GM21529 (cell line): Measurements from ENCODE around the gene SLC9A3.
"Not testable (repeated sequence)": the region's sequence is repeated elsewhere in the genome, so short reads cannot be mapped to it uniquely, and the experiment has no call there.

Source experiments
- ATAC-seq: cut with Tn5 transposase; IDR thresholded peaks from one replicate; pipeline ENCODE4 v1.9.1; 2021; ENCODE audit not compliant: unreplicated experiment

Gene SLC9A3

DNA sequence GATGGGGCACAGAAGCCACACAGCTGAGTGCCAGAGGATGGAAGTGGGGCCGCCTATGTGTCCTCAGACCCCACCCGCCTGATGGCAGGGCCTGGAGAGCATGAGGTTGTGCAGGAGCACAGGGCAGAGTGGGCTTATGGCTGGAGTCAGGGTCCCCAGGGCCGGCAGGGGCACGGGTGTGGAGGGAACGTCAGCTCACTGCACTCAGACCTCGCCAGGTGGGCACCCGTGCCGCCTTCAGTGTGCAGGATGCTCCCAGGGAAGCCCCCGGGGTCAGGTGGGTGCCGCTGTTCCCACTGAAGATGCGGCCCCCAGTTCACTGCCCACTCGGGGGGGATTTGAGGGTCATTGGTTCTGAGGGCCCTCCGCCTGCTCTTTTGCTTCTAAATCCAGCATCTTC lies 46.4 kb downstream of the SLC9A3 start:
- ATAC-seq: no peak

DNA sequence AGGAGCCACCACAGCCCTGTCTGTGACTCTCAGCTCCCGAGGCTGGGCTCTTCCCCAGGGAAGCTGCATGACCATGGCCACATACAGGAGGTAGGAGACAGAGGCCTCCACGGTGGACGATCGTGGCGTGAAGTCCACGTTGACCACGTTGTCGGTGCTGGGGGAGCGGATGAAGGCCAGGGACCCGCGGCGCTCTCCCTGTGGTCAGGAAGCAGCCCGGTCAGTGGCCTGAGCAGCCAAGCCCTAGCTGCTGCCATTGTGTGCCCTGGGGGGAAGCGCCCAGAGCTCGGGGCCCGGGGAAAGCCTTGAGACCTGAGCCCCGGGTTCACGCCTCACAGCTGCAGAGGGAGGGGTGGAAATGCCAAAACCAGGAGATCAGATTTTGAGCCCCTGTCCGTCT lies 47.0 kb downstream of the SLC9A3 start:
- no peak for ATAC-seq

DNA sequence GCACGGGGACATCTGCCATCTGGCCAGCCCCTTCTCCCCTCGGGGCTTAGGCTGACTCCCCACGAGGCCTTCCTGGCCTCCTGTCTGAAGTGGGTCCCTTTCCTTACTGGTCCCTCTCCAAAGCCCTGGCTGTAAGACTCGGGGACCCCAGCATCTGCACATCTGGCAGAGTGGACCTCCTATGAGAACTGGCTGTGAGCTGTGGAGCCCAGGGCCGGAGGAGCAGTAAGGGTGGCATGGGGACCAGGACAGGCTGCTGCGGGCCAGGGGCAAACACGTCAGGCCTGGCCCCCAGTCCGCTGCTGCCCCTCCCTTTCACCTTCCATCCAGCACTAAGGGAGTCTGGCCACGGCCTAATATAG lies 47.5 kb downstream of the SLC9A3 start:
- no peak for ATAC-seq

DNA sequence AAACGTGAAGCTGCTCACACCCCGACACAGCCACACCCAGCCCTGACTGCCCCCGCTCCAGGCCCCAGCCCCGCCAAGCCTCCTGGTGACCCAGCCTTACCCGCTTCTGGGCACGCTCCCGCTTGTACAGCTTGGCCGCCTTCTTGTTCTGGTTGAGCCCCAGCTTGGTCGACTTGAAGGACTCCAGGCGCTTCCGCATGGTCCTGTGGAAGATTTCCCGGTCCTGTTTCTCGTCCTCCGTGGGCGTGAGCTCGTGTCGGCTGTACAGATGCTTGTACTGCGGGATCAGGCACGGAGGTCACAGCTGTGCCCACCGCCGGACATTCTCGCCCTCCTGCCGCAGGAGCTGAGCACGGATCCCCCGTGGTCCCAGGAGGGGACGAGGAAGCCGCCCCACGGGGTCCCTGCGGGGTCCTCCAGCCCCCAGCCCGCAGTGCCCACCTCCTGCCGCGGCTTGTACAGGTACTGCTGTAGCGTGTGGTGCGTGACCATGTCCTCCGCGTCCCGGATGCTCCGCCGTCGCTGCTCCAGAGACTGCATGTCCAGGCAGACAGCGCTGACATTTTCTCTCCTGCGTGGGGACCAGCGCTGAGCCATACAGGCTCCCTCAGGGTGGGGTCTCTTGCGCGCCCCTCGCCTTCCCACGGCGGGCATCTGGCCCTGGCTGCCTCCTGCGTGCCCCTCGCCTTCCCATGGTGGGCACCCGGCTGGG lies 48.0 kb downstream of the SLC9A3 start:
- no peak for ATAC-seq

DNA sequence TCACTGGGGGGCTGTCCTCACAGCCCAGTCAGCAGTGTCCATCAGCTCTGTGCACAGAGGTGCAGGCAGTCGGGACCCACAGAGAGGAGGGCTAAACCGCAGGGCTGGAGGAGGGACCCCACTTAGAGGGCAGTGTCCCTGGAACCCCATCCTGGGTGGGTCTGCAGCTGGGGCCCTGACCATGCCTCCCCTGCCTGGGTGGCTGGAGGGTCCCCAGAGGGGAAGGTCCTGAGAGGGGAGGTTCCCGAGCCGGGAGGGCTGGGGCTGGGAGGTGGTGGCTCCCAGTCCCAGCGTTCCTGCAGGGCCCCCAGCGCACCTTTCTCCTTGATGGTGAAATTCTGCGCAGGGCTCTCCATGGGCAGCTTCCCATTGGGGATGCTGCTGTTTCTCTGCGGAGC lies 48.5 kb downstream of the SLC9A3 start:
- ATAC-seq: no peak

DNA sequence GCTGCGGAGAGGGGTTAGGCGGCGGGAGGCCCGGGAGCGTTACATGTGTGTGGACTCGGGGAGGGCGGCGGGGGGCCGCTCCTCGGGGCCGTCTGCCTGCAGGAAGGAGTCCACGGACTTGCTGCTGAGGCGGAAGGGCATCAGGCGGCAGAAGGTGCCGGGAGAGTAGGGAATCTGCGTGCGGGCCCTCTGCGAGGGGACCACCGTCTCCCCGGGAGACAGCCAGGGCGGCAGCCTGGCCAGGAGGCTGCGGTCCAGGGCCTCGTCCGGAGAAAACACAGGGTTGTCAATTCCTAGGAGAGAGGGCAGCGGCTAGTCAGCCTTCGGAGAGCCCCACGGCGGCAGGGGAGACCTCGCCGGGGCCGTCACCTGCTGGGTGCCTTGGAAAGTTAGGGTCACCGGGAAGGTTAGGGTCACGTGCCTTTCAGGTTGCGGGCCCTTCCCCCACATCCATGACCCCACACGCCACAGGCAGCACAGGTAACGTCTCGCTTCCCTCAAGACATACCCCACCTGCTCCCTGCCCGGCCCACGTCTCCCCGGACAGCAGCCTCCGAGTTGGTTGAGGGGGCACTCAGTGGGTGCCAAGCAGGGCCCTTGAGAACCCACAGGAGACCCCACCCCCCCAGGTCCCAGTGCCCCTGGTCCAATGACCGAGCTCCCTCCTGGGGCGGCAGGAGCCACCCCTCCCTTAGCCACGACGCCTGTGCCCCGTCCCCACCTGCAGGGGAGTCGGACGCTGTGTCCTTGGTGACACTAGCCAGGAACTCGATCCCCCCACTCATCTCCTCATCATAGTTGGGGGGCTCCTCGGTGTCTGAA lies 49.2 kb downstream of the SLC9A3 start:
- ATAC-seq: no peak

DNA sequence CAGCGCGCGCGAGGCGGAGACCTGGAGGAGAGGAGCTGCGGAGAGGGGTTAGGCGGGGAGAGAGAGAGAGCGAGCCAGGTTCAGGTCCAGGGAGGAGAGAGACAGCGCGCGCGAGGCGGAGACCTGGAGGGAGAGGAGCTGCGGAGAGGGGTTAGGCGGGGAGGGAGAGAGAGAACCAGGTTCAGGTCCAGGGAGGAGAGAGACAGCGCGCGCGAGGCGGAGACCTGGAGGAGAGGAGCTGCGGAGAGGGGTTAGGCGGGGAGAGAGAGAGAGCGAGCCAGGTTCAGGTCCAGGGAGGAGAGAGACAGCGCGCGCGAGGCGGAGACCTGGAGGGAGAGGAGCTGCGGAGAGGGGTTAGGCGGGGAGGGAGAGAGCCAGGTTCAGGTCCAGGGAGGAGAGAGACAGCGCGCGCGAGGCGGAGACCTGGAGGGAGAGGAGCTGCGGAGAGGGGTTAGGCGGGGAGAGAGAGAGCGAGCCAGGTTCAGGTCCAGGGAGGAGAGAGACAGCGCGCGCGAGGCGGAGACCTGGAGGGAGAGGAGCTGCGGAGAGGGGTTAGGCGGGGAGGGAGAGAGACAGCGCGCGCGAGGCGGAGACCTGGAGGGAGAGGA lies 49.9 kb downstream of the SLC9A3 start:
- not testable (repeated sequence) for ATAC-seq

DNA sequence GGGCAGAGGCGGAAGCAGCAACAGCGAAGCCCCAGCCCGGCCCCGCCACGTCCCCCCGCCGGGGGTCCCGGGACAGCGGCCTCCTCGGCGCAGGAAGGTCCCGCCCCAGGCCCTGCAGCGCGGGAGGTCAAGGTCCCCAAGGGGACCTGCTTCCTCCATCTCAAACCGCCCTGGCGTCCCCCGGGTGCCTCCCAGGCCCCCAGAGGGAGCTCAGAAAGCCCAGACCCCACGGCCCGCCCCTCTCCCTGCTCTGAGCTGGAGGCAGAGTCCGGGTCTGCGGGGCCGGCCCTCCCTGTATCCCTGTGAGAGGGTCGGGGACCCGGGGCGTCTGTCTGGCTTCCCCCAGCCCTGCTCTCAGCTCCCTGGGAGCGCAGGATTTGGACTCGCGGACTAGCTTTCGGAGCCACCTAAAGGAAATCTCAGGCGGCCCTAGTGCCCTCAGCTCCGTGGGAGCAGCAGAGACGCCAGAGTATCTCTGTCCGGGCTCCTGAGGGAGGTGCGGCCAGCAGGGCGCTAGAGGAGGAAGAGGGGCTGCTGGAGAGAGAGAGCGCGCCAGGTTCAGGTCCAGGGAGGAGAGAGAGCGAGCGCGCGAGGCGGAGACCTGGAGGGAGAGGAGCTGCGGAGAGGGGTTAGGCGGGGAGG lies 50.6 kb downstream of the SLC9A3 start:
- ATAC-seq: peak; percentile 20

DNA sequence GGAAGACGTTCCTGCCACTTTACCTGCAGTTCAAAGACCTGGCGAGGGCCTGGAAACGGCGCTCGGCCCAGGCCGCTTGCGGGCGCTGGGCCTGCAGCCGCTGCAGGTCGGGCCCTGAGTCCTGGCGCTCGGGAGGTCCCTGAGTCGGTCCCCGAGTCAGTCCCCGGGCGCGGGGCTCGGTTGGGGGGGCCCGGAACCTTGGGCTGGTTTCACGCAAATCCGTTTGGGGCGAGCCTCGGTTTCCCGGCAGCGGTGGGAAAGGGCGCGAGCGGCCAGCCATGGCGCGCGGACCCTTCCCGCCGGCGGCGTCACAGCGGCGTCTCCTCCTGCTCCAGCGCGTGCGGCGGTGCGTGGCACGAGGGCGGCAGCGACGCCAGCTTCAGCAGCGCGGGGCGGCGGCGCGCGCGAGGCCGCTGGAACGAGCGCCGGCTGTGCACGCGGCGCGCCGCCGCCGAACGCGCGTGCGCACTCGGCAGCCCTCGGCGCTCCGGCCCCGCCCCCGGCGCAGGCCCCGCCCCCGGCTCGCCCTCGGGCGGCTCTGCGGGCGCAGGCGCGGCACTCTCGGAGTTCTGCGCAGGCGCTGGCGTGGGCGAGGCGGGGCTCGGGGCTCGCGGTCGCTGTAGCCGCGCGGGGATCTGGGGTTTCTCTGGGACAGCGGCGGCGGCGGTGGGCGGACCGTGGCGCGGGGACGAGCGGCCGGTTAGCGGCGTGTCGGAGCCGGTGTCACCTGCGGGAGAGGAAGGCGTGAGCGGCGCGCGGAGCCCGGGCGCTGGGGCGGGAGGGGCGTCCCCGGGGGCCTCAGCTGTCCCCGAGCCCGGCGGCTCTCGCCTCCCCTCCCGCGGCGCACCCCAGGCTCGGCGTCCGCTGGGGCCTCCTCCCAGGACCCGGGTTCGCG lies 51.3 kb downstream of the SLC9A3 start:
- peak; percentile 63 for ATAC-seq

DNA sequence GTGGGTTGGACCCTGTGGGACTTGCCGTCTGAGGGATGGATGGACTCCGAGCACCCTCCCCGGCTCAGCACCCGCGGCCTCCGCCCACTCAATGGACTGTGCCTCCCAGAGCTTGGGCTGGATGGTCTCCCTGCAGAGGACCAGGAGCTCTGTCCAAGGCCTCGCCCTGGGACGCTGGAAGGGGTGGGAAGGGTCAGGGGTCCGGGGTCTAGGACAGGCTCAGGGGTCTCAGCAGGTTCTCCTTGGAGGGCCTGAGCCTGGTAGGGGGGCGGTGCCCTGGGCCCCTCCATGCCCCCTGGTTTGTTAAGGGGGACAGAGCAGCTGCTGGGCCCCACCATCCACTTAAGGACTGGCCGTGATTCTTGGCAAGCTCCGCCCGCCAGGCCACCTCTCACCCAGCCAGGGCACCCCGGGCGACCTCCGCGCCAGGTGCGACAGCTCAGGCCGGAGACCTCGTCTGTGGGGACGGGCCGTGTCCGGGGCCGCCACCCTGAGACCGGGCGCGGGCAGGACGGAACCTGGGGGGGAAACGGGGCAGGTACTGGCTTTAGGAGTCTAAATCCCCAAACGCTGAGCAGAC lies 52.1 kb downstream of the SLC9A3 start:
- peak; percentile 21 for ATAC-seq

DNA sequence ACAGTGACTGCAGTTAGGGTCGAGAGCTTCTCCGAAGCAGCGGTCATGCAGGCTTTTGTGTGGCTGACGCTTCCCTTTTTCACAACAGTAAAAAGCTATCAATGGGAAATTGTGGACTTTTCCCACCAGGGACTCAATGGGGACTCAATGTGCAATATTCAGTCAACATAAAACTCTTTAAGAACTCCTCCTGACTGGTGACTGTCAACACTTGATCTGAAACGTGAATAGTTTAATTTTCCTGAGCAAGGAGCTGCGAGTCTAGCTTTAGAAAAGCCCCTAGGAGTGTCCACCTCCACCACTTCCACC lies 52.5 kb downstream of the SLC9A3 start:
- ATAC-seq: no peak

DNA sequence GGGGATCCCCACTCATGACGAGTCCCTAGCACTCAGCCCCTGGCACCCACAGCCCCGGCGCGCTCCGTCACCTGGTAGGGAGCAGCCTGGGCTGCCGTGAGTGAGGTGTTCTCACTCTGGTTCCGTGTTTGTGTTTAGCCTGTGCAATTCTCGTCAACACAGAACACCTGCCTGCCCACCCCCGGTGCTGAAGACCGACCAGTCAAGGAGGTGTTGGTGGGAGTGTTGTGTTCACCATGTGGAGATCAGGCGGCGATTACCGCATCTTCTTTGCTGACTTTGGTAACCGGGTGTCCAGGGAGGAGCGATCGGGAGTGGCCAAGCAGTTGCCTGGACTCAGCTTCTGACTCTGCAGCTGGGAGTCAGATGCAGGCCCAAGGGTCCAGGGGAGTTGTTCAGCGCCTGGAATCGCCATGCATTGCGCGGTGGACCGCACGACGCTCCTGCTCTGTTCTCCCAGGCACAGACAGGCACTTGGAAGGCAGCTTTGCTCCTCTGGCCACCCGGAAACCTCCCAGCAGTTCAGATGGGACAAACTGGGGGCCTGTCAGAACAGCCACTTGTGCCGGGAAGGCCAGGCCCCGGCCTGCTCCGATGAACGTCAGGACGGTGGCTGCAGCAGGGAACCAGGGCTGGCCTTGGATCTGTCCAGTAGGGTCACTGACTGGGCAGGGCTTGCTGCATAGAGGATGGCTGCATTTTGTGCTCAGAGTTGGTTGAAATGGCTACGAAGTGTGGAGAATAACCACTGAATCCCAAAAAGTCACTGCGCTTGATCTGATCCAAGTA lies 53.1 kb downstream of the SLC9A3 start:
- no peak for ATAC-seq

DNA sequence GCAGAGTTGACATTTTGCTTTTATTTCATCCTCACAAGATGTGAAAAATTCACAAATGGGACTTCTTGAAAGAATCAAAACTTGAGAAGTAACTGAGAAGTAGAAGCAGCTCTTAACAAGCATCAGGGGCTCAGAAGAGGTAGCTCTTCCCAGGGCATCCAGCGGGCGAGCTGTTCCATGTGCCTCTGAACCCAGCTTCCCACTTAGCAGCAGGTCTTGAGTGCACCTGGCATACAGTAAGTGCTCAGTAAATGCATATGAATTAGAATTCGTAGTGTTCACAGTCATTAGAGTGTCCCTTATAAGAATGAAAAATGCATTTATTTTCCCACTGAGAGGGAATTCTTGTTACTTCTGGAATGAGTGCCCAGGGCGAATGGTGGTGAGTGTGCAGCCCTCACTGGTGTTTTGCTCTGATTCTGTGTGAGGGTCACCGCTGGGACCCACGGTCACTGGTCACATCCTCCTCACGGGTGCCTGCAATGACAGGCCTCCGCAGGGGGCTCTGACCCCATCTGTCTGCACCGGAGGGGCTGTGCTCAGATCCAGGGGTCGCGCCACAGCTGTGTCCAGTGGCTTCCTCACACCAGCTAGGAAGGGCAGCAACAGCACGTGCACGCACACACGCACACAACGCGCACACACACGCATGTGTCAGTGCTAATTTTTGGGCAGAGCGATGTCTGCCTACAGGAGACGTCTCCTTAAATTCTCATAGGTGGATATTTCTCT lies 54.3 kb downstream of the SLC9A3 start:
- no peak for ATAC-seq

DNA sequence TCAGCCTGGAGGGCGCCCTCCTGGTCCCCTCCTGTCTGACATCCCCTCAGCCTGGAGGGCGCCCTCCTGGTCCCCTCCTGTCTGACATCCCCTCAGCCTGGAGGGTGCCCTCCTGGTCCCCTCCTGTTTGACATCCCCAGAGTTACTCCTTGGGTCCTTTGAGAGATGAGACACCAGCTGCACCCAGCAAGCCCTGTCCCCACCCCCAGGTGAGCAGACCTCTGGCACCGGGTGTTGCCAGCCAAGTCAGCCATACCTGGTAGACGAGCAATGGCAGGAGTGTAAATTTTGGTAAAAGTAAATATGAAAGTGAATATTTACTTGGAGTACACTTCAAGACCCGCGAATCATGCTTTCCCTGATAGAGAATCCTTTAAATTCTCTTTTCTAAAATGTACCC lies 55.8 kb downstream of the SLC9A3 start:
- no peak for ATAC-seq

DNA sequence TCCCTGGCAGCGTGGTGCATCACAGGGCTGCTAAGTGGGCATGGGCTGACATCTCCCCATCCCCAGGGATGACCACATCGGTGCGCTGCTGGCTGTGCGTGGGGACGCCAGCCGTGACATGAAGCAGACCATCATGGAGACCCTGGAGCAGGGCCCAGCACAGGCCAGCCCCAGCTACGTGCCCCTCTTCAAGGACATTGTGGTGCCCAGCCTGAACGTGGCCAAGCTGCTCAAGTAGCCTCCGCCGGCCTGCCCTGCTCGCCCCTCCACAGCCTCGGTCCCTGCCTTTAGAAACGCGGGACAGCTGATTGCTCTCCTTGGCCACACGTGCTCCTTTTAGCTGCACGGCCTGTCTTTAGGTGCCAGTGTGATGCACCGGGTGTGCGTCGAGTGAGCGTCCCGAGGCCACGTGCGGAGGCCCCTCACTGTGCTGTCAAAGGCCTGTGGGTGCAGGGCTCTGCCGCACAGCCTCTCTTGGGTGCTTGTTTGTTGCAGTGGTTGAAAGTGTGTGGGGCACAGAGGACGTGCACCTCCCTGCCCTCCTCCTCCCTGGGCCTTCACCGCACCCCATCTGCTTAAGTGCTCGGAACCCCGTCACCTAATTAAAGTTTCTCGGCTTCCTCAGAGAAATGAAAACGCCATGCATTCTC lies 57.5 kb downstream of the SLC9A3 start:
- ATAC-seq: no peak

DNA sequence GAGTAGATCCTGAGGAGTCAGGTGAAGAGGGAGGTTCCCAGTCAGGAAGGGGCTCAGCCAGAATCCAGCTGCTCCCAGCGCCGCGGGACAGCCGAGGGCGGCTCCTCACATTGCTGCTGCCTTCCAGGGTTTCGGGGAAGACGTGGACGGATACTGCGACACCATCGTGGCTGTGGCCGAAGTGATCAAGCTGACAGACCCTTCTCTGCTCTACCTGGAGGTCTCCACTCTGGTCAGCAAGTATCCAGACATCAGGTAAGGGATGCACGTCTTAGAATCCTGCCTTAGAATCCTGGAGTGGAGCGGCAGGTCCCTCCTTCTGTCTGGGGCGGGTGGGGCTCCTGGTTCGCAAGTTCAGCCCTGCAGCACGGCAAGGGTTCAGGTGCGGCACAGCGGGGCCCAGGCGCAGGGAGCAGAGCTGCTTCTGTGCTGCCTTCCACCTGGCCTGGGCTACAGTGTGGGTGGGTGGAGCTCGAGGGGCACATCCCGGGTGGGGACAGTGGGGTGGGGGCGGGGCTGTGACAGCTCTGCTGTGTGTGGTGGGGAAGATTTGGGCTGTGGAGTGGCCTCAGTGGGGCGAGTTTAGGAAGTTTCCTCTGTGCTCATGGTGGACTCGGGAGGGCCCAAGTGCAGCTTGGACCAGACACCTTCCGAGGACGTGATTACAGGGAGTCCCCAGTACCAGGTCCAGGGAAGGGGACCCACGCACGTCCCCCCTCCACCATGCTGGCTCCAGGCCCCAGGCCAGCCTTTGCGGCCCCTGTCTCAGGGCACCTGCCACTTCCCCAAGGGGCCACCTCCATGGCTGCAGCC lies 58.5 kb downstream of the SLC9A3 start:
- no peak for ATAC-seq

DNA sequence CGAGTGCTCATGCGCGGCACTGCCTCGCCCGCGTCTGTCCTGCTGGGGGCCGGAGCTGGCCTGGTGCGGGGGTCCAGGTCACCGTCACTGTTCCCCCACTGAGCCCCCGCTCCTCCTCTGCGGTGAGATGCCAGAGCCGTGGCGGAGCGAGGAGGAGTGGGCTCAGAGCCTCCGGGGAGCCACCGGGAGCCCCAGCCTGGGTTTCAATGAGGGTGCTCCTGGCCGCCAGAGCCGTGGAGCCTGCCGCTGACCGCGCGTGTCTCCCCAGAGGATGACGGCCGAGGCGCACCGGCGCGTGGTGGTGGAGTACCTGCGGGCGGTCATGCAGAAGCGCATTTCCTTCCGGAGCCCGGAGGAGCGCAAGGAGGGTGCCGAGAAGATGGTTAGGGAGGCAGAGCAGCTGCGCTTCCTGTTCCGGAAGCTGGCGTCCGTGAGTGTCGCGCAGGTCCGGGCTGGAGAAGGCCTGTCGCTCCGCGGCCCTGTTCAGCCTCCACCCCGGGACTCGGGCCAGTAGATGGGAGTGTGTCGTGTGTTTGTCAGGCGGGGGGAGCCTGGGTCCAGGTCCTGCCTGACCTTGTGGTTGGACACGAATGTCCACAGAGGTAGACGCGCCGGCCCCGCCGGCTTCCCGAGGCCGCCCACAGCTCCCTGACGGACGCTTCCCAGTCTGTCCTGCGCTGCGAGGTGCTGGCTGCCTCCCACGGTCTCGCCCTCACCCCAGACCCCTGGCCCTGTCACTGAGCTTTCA lies 59.2 kb downstream of the SLC9A3 start:
- ATAC-seq: no peak
